ENCODE measurements around the gene PHF8.

PHF8 gene

DNA sequence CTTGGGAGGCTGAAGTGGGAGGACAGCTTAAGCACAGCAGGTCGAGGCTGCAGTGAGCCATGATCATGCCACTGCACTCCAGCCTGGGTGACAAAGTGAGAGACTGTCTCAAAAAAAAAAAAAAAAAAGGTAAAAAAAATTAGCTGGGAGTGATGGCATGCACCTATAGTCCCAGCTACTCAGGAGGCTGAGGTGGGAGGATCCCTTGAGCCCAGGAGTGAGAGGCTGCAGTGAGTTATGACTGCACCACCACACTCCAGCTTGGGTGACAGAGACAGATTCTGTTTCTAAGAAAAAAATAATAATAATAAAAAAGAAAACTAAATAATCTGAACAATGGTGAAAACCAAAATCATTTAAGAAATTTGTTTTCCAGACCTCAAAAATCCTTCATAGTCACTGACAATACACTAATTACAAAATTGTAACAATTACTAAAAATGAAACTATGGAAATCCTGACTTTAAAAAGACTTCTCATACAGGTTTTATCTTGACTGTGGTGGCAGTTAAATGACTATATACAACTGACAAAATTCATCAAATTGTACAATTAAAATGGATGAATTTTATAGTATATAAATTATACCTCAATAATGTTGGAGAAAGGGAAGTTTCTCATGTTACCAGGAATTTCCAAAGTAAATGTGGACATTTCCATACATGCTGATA, 31.3 kb downstream of the PHF8 start:
- DNase-seq: no peak

DNA sequence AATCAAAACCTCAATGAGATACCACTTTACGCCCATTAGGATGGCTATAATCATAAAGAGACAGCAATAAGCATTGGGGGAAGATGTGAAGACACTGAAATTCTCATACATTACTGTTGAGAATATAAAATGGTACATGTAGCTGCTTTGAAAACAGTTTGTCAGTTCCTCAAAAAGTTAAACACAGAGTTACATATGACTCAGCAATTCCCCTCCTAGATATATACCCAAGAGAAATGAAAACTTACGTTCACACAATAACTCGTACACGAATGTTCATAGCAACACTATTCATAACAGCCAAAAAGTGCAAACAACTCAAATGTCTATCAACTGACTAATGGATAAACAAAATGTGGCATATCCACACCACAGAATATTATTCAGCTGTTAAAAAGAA, 36.6 kb downstream of the PHF8 start:
- DNase-seq: no peak

DNA sequence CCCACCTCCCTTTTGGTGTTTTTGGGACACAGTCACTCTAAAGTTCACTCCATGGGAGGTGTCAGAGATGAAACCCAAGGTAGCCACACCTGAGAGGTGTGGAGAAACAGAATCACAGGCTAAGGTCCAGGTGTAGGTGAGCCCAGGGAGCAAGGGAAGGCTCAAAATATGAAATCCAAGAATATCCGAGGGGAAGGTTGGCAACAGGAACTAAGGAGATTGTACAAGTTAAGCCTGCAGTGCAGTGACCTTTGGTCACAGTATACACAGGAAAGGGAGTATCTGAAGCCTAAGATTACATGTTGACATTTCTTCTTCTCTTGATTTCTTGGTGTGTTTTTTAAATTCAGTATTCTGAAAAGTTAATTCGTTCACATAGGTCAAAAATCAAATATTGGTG, 46.5 kb downstream of the PHF8 start:
- no peak for DNase-seq

DNA sequence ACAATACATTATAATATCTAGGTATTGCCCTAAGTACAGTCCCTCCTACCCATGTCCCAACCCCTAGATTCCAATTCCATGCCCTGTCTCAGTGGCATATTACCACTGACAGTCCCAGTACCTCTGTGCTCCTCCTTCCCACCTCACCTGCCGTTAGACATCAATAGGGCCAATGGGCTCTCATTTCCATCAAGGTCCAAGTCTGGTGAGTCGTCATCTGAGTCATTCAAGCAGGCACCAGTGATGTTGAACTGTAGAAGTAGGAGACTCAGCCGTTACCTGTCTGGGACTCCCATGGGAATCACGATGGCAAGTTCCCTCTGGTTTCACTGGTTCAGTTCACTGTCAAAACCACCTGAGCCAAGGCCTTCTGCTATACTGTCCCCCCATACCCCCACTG, 51.7 kb downstream of the PHF8 start:
- DNase-seq: no peak

DNA sequence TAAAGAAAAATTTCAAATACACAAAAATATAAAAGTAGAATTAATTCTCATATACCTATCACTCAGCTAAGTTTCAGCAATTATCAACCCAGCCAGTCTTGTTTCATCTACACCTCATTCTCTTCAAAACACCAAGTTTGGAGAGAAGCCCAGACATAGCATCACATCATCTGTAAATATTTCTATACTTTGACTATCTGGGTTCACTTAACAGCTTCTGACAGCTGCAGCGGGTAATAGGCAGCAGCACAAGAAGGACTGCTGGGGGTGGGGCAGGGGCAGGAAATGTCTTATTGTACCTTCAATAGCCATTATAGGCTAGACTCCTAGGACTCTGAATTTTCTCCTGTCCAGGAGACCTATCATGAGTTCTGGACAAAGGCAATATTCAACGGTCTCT, 54.1 kb downstream of the PHF8 start:
- no peak for DNase-seq

DNA sequence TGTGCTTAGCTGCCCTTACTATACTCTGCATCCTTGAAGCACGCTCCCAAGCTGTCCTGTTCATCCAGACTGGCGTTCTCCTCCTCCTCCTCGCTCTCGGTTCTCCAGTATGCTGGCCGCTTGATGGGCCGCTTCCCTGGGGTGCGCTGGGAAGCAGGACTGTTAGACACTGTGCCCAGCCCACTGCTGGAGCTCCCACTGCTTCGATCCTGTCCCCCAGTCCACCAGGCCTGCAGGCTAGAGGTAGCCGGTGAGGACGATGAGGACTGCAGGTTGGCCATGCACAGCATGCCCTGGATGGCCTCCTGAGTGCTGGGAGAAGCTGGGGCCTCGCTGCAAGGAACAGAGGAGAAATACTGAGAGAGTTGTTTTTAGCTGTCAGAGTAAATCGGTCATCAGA, 59.4 kb downstream of the PHF8 start:
- no peak for DNase-seq

DNA sequence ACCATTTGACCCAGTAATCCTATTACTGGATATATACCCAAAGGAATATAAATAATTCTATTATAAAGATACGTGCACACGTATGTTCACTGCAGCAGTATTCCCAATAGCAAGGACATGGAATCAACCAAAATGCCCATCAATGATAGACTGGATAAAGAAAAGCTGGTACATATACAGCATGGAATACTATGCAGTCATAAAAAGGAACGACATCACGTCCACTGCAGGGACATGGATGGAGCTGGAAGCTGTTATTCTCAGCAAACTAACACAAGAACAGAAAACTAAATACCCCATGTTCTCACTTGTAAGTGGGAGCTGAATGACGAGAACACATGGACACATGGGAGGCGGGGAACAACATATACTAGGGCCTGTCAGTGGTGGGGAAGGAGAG, 69.7 kb downstream of the PHF8 start:
- DNase-seq: no peak

DNA sequence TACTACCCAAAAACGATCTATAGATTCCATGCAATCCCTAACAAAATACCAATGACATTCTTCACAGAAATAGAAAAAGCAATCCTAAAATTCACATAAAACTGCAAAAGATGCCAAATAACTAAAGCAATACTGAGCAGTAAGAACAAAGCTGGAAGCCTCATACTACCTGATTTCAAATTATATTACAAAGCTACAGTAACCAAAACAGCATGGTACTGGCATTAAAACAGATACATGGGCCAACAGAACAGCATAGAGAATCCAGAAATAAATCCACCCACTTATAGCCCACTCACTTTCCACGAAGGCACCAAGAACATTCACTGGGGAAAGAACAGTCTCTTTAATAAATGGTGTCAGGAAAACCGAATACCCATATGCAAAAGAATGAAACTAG, 74.7 kb downstream of the PHF8 start:
- DNase-seq: no peak

DNA sequence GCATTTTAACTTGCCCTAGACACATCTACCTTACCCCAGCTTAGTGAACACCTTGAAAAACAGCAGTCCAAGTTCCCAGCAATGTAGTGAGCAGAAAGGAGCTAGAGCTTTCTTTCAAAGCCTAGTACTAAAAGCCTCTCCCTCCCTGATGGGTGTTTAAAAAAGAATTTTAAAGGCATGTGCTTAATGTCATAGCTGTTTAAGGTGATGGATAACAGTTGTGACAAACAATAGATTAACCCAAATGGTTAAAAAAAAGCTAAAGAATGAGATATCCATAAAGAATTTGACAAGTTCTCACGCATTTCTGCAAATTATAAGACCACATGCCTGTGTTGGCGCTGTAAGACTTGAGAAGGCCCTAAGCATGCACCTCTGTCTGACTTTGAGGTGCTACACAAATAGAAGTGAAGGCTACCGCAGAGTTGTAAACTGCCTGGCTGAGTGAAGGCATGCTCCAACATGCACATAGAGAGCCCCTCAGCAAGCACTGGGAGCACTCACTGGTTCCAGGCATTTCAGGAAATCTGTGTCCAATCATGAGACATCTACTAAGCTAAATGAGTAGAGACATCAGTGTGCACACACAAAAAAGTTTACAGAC, 94.0 kb downstream of the PHF8 start:
- DNase-seq: no peak

DNA sequence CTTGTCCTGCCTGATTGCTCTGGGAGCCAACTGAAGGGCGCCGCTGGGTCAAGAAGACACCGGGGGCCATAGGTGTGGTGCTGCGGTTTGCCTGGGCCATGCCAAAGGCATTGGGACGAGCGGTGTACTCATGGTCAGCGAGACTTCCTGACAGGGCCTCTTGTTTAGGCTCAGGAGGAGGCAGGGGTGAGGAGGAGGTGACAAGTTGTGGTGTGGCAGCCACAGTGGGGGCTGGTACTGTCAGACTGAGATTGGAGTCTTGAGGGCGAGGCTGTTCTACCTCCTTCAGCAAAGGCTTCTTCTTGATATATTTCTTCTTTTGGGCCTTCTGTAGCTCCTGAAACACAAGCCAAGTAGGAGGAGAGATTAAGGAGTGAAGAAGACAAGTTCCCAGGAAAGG, 104.1 kb downstream of the PHF8 start:
- no peak for DNase-seq

DNA sequence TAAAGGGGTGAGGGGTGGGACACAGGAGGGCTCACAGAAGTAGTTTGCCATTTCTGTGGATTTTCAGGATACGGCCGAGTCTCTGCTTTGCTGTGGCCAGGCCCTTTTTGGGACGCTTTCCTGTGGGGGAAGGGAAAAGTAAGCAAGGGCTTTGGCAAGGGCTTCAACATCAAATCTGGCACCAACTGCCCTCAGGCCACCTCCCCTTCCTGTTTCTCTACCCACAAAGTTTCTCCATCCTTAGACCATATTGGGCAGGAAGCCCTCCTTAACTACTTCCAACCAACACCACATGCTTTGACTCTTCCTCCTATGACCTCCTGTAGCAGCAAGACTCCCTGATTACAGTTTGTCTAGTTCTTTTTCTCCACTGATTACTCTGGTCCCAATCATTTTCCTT, 105.1 kb downstream of the PHF8 start:
- no peak for DNase-seq

DNA sequence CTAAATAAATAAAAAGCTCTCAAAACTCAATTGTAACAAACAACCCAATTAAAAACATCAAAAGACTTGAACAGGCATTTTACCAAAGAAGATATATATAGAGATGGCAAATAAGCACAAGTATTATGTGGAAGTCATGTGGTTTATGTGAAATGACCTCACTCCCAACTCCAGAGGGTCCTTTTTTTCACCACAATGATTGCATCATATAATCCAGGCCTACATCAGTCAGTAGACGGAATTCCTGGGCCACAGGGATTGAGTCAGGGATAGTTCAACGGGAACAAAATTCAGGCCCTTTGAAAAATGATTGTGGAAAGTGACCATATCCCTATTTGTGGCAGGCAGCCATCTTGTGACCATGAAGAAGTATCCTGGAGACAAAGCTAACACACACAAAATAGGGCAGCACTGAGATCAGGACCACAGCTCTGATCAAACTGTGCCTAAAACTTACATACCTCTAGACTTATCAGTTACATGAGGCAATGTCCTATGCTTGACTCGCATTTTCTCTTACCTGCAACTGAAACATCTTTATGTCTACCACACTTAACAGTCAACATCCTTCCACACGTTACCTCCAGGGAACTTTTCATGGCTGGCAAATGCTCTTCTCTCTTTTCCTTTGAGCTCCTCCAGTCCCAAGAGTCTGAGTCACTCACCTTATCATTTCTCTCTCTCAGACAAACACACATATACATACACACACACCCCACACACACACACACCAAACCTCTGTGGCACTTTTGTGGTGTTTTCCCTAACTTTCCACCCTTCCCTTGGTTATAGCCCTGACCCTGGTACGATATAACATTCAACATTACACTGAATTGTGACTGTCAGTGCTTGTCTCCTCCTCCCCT, 113.5 kb downstream of the PHF8 start:
- no peak for DNase-seq

DNA sequence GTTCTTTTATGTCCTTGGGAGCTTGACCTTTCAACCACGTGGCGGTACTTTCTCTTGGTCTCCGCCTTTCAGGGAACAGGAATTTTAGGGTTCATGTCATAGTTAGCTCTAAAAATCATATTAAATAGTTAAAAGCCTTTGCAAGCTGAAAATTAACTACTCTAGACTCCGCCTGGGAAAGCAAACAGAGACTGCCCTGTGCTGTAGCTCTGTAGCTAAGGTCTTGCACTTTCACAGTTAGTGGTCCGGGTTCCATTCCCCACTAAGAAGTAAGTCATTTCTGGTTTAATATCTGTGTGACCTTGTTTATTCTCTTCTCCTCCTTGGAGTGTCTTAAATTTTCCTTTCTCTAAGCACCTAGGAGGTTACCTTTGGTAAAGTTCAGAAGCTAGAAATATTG, 118.2 kb downstream of the PHF8 start:
- no peak for DNase-seq

DNA sequence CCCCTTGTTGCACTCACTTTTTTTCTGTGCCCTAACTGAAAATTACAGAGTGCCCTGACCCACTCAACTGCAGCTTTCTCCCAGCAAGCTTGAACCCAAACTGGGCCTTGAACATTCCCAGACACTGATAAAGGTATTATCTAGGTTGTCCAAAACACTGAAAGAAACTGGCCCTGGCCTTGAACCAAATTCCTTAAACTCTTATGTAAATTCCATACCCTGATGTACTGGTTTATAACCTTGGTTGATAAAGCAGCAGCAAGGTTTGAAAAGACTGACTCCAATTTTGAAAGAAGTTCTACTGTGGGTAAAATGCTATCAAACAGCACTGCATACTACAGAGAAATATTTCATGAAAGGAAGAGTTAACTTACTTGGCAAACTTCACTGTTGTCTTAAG, 125.6 kb downstream of the PHF8 start:
- DNase-seq: no peak

DNA sequence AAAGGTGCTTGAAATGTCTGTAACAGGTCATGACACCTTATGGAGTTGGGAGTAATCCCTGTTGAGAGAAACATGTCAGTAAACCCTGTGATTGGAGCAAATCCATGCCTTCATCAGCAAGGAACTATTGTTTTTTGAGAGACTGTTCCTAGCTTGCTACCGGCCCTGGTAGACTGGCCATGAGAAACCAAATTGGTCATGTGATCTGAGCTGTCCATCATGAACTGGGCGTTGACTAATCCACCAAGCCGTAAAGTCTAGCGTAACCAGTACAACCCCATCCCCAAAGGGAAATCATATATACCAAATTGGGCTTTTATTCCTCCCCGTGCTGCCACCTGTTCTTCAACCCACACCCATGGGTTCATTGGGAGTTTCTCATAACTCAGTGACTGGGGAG, 143.7 kb downstream of the PHF8 start:
- DNase-seq: no peak

DNA sequence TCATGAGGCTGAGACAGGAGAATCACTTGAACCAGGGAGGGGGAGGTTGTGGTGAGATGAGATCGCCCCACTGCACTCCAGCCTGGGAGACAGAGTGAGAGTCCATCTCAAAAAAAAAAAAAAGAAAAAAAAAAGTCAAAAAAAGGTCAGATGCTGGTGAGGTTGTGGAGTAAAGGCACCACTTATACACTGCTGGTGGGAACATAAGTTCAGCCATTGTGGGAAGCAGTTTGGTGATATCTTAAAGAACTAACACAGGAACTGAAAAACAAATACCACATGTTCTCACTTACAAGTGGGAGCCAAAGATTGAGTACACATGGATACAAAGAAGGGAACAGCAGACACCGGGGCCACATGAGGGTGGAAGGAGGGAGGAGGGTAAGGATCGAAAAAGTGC, 149.0 kb downstream of the PHF8 start:
- no peak for DNase-seq

All from activated naive CD4-positive, alpha-beta T cell (primary cell).